ENCODE data around the gene OR2F2. TPM values are rescaled to one million over a fixed set of nuclear protein-coding genes. Genes with fewer than 3 reads are reported as not detected.

OR2F2 gene
- total RNA-seq, 1 donor from 2014 or later, result not detected

DNA sequence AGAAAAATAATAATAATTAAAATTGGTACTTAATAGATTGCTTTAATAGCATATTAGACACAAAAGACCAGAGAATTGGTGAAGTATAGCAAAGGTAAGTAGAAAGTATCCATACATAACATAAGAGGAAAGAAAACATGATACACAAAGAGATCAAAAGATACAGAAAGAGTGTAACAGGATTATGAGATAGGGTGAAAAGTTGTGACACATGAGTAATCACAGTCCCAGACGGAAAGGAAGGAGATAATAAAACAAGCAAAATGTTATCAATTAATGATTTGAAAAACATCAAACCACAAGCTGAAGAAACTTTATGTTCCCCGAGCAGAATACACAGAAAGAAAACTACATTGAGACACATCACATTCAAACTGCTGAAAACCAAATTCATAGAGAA is 43.6 kb upstream of the OR2F2 start:
- ATAC-seq (ENCODE audit: low read depth) (no peak), DNase-seq (no peak)
- peaks cover 7% of the 10 kb centered on the region for H3K4me1 Mint-ChIP-seq
- H3K4me3 Mint-ChIP-seq, result no peak overlapping the region
- H3K27me3 Mint-ChIP-seq, result peaks cover 3% of the 10 kb centered on the region
- peaks cover 10% of the 10 kb centered on the region for H3K9me3 Mint-ChIP-seq
- ChIA-PET CTCF (interaction anchor here (1.1 kb wide), 1 partner anchor 11 kb away, joined by 3 read pairs; the partner anchor contains the start of gene TCAF1), POLR2A (no interaction called here)
- no peak for TF ChIP-seq CTCF (IDR thresholded peaks at IDR 0.05)
- no peak overlapping the region for H3K27ac Mint-ChIP-seq
- H3K36me3 Mint-ChIP-seq (ENCODE audit: low read depth), result peaks cover 14% of the 10 kb centered on the region
- intact Hi-C loops (cut with micrococcal nuclease), result no loop called here

GRCh38 chr7:143892527-143893300 is 42.3 kb upstream of the OR2F2 start:
- ATAC-seq (ENCODE audit: low read depth) (peak; percentile 75), DNase-seq (no peak)
- Mint-ChIP-seq H3K9me3 (peaks cover 10% of the 10 kb centered on the region), H3K36me3 (ENCODE audit: low read depth) (peaks cover 14% of the 10 kb centered on the region), H3K4me1 (peaks cover 2% of the 10 kb centered on the region), H3K27ac (no peak overlapping the region), H3K27me3 (no peaks in the 10 kb centered on the region), H3K4me3 (no peak overlapping the region)
- ChIA-PET CTCF (interaction anchor here (1.0 kb wide), 1 partner anchor 11 kb away, joined by 3 read pairs; no protein-coding TSS in a partner anchor), POLR2A (interaction anchor here (0.9 kb wide), 1 partner anchor 9 kb away, joined by 5 read pairs; the partner anchor contains the start of gene TCAF1)
- intact Hi-C loops (cut with micrococcal nuclease), result loop anchor here (1.0 kb wide), 1 partner anchor 9 kb away; no protein-coding TSS in a partner anchor
- TF ChIP-seq CTCF (IDR thresholded peaks at IDR 0.05), result no peak

DNA sequence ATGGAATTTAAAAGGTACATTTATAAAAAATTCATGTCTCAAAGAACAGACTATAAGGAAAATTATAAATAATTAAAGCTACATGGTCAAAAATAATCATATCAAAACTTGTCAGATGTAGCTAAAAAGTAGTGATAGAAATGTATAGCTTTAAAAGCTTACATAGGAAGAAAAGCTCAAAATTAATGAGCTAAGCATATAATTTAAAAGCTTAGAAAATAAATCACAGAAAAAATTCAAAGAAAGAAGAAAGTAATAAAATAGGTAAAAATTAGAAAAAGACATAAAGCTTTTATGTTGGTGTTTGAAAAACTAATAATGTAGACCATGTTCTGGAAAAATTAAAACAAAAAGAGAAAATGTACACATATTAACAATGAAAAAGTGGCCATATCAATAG is 38.4 kb upstream of the OR2F2 start:
- Mint-ChIP-seq H3K4me3 (no peak overlapping the region), H3K27ac (no peak overlapping the region), H3K9me3 (peaks cover under 1% of the 10 kb centered on the region), H3K36me3 (ENCODE audit: low read depth) (peaks cover 4% of the 10 kb centered on the region), H3K4me1 (peaks cover 23% of the 10 kb centered on the region), H3K27me3 (no peaks in the 10 kb centered on the region)
- CTCF ChIA-PET, result no interaction called here
- ATAC-seq (ENCODE audit: low read depth) (no peak), DNase-seq (no peak)
- POLR2A ChIA-PET, result interaction anchor here (0.7 kb wide), 1 partner anchor 527 kb away, joined by 3 read pairs; no protein-coding TSS in a partner anchor
- intact Hi-C loops (cut with micrococcal nuclease), result no loop called here
- TF ChIP-seq CTCF (IDR thresholded peaks at IDR 0.05), result no peak

- Mint-ChIP-seq H3K36me3 (ENCODE audit: low read depth) (peaks cover 4% of the 10 kb centered on the region), H3K27me3 (no peaks in the 10 kb centered on the region), H3K9me3 (no peaks in the 10 kb centered on the region), H3K27ac (no peak overlapping the region), H3K4me1 (peaks cover 23% of the 10 kb centered on the region), H3K4me3 (no peak overlapping the region)
- POLR2A ChIA-PET, result no interaction called here
- TF ChIP-seq CTCF (IDR thresholded peaks at IDR 0.05), result no peak
- no peak for DNase-seq
- CTCF ChIA-PET, result no interaction called here
- ATAC-seq (ENCODE audit: low read depth), result no peak
- intact Hi-C loops (cut with micrococcal nuclease), result no loop called here
Observed at GRCh38 chr7:143898810-143899209, 36.2 kb upstream of the OR2F2 start.

- intact Hi-C loops (cut with micrococcal nuclease), result loop anchor here (2.0 to 10.0 kb wide), 3 partner anchors 13 to 937 kb away; partner anchors contain the start of genes CASP2, TMEM139 and TPK1
- no peak for TF ChIP-seq CTCF (IDR thresholded peaks at IDR 0.05)
- H3K27me3 Mint-ChIP-seq, result no peaks in the 10 kb centered on the region
- H3K36me3 Mint-ChIP-seq (ENCODE audit: low read depth), result peaks cover 2% of the 10 kb centered on the region
- ATAC-seq (ENCODE audit: low read depth), result no peak
- ChIA-PET CTCF (interaction anchor here (1.1 kb wide), 1 partner anchor 228 kb away, joined by 4 read pairs; no protein-coding TSS in a partner anchor), POLR2A (no interaction called here)
- peak overlapping the region; percentile 94 for H3K4me3 Mint-ChIP-seq
- no peak for DNase-seq
- no peak overlapping the region for H3K27ac Mint-ChIP-seq
- H3K4me1 Mint-ChIP-seq, result peaks cover 23% of the 10 kb centered on the region
- H3K9me3 Mint-ChIP-seq, result no peaks in the 10 kb centered on the region
Observed at GRCh38 chr7:143900230-143900766, 34.7 kb upstream of the OR2F2 start.

Data from activated B cell treated with CpG ODN at 0.5 μM for 24 hours (primary cell).